CD4-positive, CD25-positive, alpha-beta regulatory T cell (primary cell): Measurements from ENCODE around the gene DHX34. TPM values are rescaled to one million over a fixed set of nuclear protein-coding genes. Genes with fewer than 3 reads are reported as not detected.

Source experiments
- ATAC-seq, 2 donors: fragments of 150-1000 bp; cut with Tn5 transposase; one replicate each; pipeline ENCODE4 v1.10.0; 2021; ENCODE audit warnings: low read depth in 2 of 2, moderate number of reproducible peaks in 2 of 2, moderate library complexity in 1 of 2
- DNase-seq, 3 donors: peaks; one replicate each; pipeline versions ENCODE4 v3.0.0 to v3.0.0-alpha.2; 2012 to 2022; ENCODE audit warnings: mixed read lengths in 1 of 3
- H3K27ac ChIP-seq: one replicate; pipeline ENCODE4 v1.7.0; 2013; ENCODE audit warnings: mild to moderate bottlenecking, low read length; ENCODE audit not compliant: insufficient read depth, poor library complexity, severe bottlenecking
- H3K27me3 ChIP-seq: one replicate; pipeline ENCODE4 v1.7.0; 2013; ENCODE audit warnings: low read length; ENCODE audit not compliant: control insufficient read depth, insufficient read depth
- H3K36me3 ChIP-seq: one replicate; pipeline ENCODE4 v1.7.0; 2013; ENCODE audit warnings: mild to moderate bottlenecking, low read length, moderate library complexity; ENCODE audit not compliant: control insufficient read depth, insufficient read depth
- H3K4me1 ChIP-seq: 2 replicates; pipeline ENCODE4 v1.7.0; 2013; ENCODE audit warnings: mild to moderate bottlenecking, low read length; ENCODE audit not compliant: insufficient read depth, control insufficient read depth, poor library complexity, severe bottlenecking
- H3K4me3 ChIP-seq: one replicate; pipeline ENCODE4 v1.7.0; 2013; ENCODE audit warnings: low read depth, mild to moderate bottlenecking, low read length, moderate library complexity
- H3K9me3 ChIP-seq, 2 experiments: 1 replicate in 1 of 2; 2 replicates in 1 of 2; pipeline ENCODE4 v1.7.0; 2013; ENCODE audit warnings: low read length in 2 of 2, mild to moderate bottlenecking in 1 of 2, moderate library complexity in 1 of 2; ENCODE audit not compliant: control insufficient read depth in 2 of 2
- H3K27ac Mint-ChIP-seq, 3 donors: one replicate each; pipeline ENCODE4 v1.8.0; 2020 to 2022; ENCODE audit warnings: mild to moderate bottlenecking in 3 of 3, mixed read lengths in 3 of 3, moderate library complexity in 2 of 3
- H3K27me3 Mint-ChIP-seq: one replicate; pipeline ENCODE4 v1.8.0; 2022; ENCODE audit warnings: mild to moderate bottlenecking, mixed read lengths
- H3K36me3 Mint-ChIP-seq: one replicate; pipeline ENCODE4 v1.8.0; 2020; ENCODE audit warnings: mixed read lengths
- H3K4me1 Mint-ChIP-seq, 4 donors: one replicate each; pipeline ENCODE4 v1.8.0; 2020 to 2022; ENCODE audit warnings: mixed read lengths in 4 of 4, mild to moderate bottlenecking in 1 of 4
- H3K4me3 Mint-ChIP-seq, 4 donors: one replicate each; pipeline ENCODE4 v1.8.0; 2020 to 2022; ENCODE audit warnings: mild to moderate bottlenecking in 4 of 4, mixed read lengths in 4 of 4, moderate library complexity in 3 of 4
- H3K9me3 Mint-ChIP-seq, 7 donors: one replicate each; pipeline ENCODE4 v1.8.0; 2020 to 2022; ENCODE audit warnings: mixed read lengths in 7 of 7, mild to moderate bottlenecking in 3 of 7, moderate library complexity in 2 of 7
- polyA plus RNA-seq, 4 donors: library from polyadenylated mRNA; unstranded; fragments of 300-500 nt; fragmentation: Illumina TruSeq; gene quantifications; one replicate each; pipeline ENCODE4 v1.2.3, GENCODE V29; 2021
- total RNA-seq: library from RNA; stranded (reverse); gene quantifications from one replicate; pipeline ENCODE4 v1.2.3, GENCODE V29; 2022

DHX34 gene
- total and polyA plus RNA-seq, 5 donors from 2014 or later: 2.3 to 11.7 (median 3.8) TPM

- Histone ChIP-seq H3K27me3 (peaks cover 2% of the 10 kb centered on the region), H3K27ac (no peak overlapping the region), H3K9me3 (no peaks in the 10 kb centered on the region), H3K4me1 (no peaks in the 10 kb centered on the region), H3K4me3 (no peak overlapping the region), H3K36me3 (no peaks in the 10 kb centered on the region)
- H3K4me3 Mint-ChIP-seq: no peak overlapping the region
- peak overlapping the region in 1 of 3 donors; percentile 29 for H3K27ac Mint-ChIP-seq
- peaks cover 8% of the 10 kb centered on the region for H3K36me3 Mint-ChIP-seq
- no peaks in the 10 kb centered on the region for H3K4me1 Mint-ChIP-seq
- DNase-seq: no peak
- peaks cover 0 to 7% (median 0%) of the 10 kb centered on the region in 7 donors for H3K9me3 Mint-ChIP-seq
- H3K27me3 Mint-ChIP-seq: peaks cover 36% of the 10 kb centered on the region
- ATAC-seq: no peak
Observed at GRCh38 chr19:47404334-47405196, 55.5 kb downstream of the DHX34 start.

- Mint-ChIP-seq H3K36me3 (peaks cover 8% of the 10 kb centered on the region), H3K4me3 (no peak overlapping the region), H3K27me3 (peaks cover 36% of the 10 kb centered on the region), H3K4me1 (no peaks in the 10 kb centered on the region), H3K27ac (peak overlapping the region in 1 of 3 donors; percentile 27), H3K9me3 (peaks cover 0 to 7% (median 0%) of the 10 kb centered on the region in 7 donors)
- Histone ChIP-seq H3K4me1 (no peaks in the 10 kb centered on the region), H3K4me3 (no peak overlapping the region), H3K27me3 (peaks cover 2% of the 10 kb centered on the region), H3K36me3 (no peaks in the 10 kb centered on the region), H3K9me3 (no peaks in the 10 kb centered on the region), H3K27ac (no peak overlapping the region)
- DNase-seq (no peak), ATAC-seq (no peak)
Observed at GRCh38 chr19:47405197-47405550, 56.1 kb downstream of the DHX34 start.

GRCh38 chr19:47405854-47406417 is 56.8 kb downstream of the DHX34 start:
- Histone ChIP-seq H3K27me3 (peaks cover 2% of the 10 kb centered on the region), H3K27ac (no peak overlapping the region), H3K9me3 (no peaks in the 10 kb centered on the region), H3K4me1 (no peaks in the 10 kb centered on the region), H3K36me3 (no peaks in the 10 kb centered on the region), H3K4me3 (no peak overlapping the region)
- ATAC-seq (no peak), DNase-seq (no peak)
- Mint-ChIP-seq H3K9me3 (peaks cover 0 to 7% (median 0%) of the 10 kb centered on the region in 7 donors), H3K4me3 (no peak overlapping the region), H3K27me3 (peaks cover 38% of the 10 kb centered on the region), H3K27ac (peak overlapping the region in 1 of 3 donors; percentile 7), H3K36me3 (peaks cover 8% of the 10 kb centered on the region), H3K4me1 (no peaks in the 10 kb centered on the region)

DNA sequence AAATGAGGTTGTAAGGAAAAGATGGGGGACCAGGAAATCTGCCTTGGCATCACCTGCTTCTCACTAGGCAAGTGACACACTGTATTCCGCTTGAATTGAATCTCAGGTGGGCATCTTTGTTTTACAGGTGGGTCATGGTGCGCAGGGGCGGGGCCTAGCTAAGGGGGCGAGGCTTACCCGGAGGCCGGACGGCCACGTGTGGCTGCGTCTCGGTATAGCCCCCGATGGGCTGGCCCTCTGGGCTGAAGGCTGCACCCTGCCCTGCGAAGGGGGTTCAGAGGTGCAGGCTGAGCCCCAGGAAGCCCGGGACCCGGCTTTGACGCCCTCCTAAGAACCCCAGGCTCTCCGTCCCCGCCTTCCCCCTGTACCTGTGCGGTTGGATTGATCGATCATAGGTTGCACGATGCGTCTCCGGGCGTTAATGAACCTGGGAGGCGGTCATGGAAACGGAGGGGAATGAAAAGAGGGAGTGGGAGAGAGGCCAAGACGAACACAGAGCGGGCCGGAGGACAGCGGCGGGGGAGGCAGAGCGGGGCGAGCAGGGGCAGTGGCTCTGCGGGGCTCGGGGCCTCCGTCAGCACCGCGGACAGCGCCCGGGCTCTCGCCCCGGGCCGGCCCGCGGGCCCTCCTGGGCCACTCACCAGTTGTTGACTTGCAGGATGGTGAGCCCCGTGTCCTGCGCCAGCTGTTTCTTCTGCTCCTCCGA is 57.7 kb downstream of the DHX34 start:
- DNase-seq: no peak
- H3K36me3 Mint-ChIP-seq: peaks cover 8% of the 10 kb centered on the region
- no peak overlapping the region for H3K4me3 Mint-ChIP-seq
- Histone ChIP-seq H3K36me3 (no peaks in the 10 kb centered on the region), H3K4me3 (no peak overlapping the region), H3K27me3 (peaks cover 2% of the 10 kb centered on the region), H3K27ac (no peak overlapping the region), H3K4me1 (no peaks in the 10 kb centered on the region), H3K9me3 (no peaks in the 10 kb centered on the region)
- no peak for ATAC-seq
- peaks cover 40% of the 10 kb centered on the region for H3K27me3 Mint-ChIP-seq
- peaks cover 0 to 7% (median 0%) of the 10 kb centered on the region in 7 donors for H3K9me3 Mint-ChIP-seq
- no peak overlapping the region for H3K27ac Mint-ChIP-seq
- no peaks in the 10 kb centered on the region for H3K4me1 Mint-ChIP-seq

GRCh38 chr19:47407417-47407774 is 58.3 kb downstream of the DHX34 start:
- DNase-seq (no peak), ATAC-seq (no peak)
- Mint-ChIP-seq H3K36me3 (peaks cover 8% of the 10 kb centered on the region), H3K27ac (no peak overlapping the region), H3K9me3 (peaks cover 0 to 7% (median 0%) of the 10 kb centered on the region in 7 donors), H3K4me3 (no peak overlapping the region), H3K4me1 (no peaks in the 10 kb centered on the region), H3K27me3 (peaks cover 45% of the 10 kb centered on the region)
- Histone ChIP-seq H3K4me3 (no peak overlapping the region), H3K27ac (no peak overlapping the region), H3K36me3 (no peaks in the 10 kb centered on the region), H3K4me1 (no peaks in the 10 kb centered on the region), H3K9me3 (no peaks in the 10 kb centered on the region), H3K27me3 (peaks cover 2% of the 10 kb centered on the region)

DNA sequence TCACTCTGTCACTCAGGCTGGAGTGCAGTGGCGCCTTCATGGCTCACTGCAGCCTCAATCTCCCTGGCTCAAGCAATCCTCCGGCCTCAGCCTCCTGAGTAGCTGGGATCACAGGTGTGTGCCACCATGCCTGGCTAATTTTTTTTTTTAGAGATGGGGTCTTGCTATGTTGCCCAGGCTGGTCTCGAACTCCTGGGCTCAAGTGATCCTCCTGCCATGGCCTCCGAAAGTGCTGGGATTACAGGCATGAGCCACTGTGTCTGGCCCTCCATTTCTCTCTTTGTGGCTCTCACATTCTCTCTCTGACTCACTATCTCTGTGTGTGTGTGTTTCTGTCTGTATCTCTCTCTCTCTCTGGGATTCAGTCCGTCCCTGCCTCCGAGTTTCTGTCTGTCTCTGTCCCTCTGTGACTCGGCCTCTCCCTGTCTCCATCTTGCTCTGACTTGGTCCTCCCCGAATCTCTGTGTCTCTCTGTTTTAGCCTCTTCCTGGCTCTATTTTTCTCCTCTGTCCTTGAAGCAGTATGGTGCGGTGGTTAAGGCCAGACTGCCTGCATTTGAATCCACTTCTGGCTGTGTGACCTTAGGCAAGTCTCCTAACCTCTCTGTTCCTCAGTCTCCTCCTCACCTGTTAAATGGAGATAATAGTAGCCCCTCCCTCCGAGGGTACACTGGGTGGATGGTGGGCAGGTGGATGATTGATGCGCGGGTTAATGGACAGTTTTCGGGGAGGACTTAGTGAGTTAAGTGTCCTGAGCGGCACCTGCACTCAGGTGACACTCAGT is 59.2 kb downstream of the DHX34 start:
- H3K36me3 Mint-ChIP-seq: peaks cover 8% of the 10 kb centered on the region
- Histone ChIP-seq H3K4me3 (no peak overlapping the region), H3K27me3 (peaks cover 2% of the 10 kb centered on the region), H3K27ac (no peak overlapping the region), H3K36me3 (no peaks in the 10 kb centered on the region), H3K4me1 (no peaks in the 10 kb centered on the region), H3K9me3 (no peaks in the 10 kb centered on the region)
- no peak for DNase-seq
- no peak overlapping the region for H3K27ac Mint-ChIP-seq
- H3K27me3 Mint-ChIP-seq: peaks cover 44% of the 10 kb centered on the region
- no peaks in the 10 kb centered on the region for H3K4me1 Mint-ChIP-seq
- peak overlapping the region in 1 of 4 donors; percentile 33 for H3K4me3 Mint-ChIP-seq
- ATAC-seq: no peak
- H3K9me3 Mint-ChIP-seq: peaks cover 0 to 7% (median 0%) of the 10 kb centered on the region in 7 donors

DNA sequence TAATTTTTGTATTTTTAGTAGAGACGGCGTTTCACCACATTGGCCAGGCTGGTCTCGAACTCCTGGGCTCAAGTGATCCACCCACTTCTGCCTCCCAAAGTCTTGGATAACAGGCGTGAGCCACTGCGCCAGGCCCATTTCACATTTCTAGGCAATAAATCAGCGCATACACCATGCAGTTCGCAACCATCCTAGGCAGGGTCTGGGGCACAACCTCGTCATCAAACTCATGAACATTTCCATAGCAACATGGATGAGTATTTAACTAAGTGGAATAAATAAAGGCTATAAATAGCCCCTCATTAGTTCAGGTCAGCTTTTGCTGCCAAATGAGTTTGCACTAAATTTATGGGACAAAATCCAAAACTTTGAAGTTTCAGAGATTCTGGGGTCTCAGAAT is 62.0 kb downstream of the DHX34 start:
- ATAC-seq (no peak), DNase-seq (no peak)
- H3K9me3 Mint-ChIP-seq: peaks cover 0 to 7% (median 1%) of the 10 kb centered on the region in 7 donors
- Histone ChIP-seq H3K4me3 (no peak overlapping the region), H3K27me3 (peaks cover 3% of the 10 kb centered on the region), H3K36me3 (no peaks in the 10 kb centered on the region), H3K9me3 (no peaks in the 10 kb centered on the region), H3K27ac (no peak overlapping the region), H3K4me1 (no peaks in the 10 kb centered on the region)
- H3K27ac Mint-ChIP-seq: peak overlapping the region in 1 of 3 donors; percentile 15
- H3K27me3 Mint-ChIP-seq: peaks cover 52% of the 10 kb centered on the region
- no peaks in the 10 kb centered on the region for H3K4me1 Mint-ChIP-seq
- H3K4me3 Mint-ChIP-seq: peak overlapping the region in 1 of 4 donors; percentile 21
- peaks cover 8% of the 10 kb centered on the region for H3K36me3 Mint-ChIP-seq
